Loucy (cell line): ENCODE data around the gene EPHA7.

Experiments
- CTCF ChIP-seq: fragments of 200-600 bp; sonication (generic); conservative IDR thresholded peaks from 2 replicates; pipeline ENCODE4 v1.5.1; 2014; ENCODE audit warnings: mild to moderate bottlenecking, antibody characterized with exemption, low read length
- EZH2phosphoT487 ChIP-seq: fragments of 200-600 bp; IDR thresholded peaks from 2 replicates; pipeline ENCODE4 v1.6.1; 2018; ENCODE audit warnings: antibody characterized with exemption, mild to moderate bottlenecking, moderate library complexity, borderline replicate concordance

GRCh38 chr6:93358435-93358834 lies 60.9 kb downstream of the EPHA7 start:
- TF ChIP-seq CTCF (no peak), EZH2phosphoT487 (no peak)
